Kidney glomerular epithelial cell (primary cell): ENCODE results near the gene AADACL4.
A peak's percentile ranks its signal among the peaks of the same experiment; 100 is the strongest.
"Not testable (repeated sequence)": the region's sequence is repeated elsewhere in the genome, so short reads cannot be mapped to it uniquely, and the experiment has no call there.

ENCODE experiments used
- DNase-seq: peaks from one replicate; lab custom pipeline; 2025; lab: John Stamatoyannopoulos, UW

AADACL4 gene

DNA sequence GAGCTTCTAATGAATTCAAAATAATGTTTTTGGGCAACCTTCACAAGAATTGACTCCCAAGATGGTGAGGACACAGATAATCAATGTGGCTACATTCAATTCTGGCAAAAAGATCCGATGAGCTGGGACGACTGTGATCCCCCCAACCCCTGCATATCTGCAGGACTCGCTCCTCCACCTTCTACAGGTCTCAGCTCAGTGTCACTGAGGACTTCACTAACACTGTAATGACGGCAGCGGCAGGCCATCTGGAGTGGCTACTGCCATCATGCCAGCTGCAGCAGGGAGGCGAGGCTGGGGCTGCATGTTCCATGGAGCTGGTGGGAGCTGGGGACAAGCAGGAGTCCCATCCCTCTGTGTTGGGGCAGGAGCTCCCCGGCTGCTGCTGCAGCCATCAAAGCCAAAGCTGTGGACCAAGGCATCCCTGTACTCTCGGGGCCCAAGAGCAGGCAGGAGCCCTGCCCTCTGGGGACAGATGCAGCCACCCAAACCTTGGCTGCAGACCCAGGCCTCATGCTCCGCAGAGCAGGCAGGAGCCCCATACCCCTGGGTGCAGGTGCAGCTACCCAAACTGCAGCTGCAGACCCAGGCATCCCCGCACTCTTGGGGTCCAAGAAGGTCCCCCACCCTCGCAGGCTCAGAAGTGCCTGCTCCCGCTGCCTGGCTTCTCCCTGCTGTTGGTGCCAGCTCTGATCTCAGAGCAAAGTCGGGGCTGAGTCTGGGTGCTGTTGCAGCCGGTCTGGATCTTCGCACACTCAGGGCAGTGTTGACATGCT, 13.7 kb upstream of the AADACL4 start:
- DNase-seq: no peak

DNA sequence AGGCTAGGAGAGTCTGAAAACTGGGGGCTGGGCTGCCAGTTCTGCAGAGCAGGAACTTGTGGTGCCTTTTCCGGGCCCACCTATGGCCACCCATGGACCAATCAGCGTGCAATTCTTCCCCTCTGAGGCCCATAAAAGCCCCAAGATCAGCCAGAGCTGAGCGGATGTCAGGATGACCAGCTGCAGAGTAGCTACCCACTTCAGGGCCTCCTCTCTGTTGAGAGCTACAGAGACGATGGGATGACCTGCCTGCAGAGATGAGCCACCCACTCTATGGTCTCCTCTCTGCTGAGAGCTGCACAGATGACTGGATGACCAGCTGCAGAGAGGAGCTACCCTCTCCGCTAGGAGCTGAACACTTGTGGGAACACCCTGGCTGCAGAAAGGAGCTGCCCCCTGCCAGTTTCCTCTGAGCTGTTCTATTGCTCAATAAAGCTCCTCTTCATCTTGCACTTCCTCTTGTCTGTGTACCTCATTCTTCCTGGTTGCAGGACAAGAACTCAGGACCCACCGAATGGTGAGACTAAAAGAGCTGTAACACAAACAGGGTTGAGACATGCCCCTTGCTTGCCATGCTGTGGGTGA, 12.8 kb upstream of the AADACL4 start:
- no peak for DNase-seq

- DNase-seq: no peak
These were observed 12.3 kb upstream of the AADACL4 start for GRCh38 chr1:12631571-12631970.

- DNase-seq: no peak
These were observed 9.7 kb upstream of the AADACL4 start for GRCh38 chr1:12634156-12634555.

GRCh38 chr1:12634696-12635202, 9.1 kb upstream of the AADACL4 start:
- DNase-seq: no peak

GRCh38 chr1:12636098-12636950, 7.6 kb upstream of the AADACL4 start:
- DNase-seq: peak; percentile 87

DNA sequence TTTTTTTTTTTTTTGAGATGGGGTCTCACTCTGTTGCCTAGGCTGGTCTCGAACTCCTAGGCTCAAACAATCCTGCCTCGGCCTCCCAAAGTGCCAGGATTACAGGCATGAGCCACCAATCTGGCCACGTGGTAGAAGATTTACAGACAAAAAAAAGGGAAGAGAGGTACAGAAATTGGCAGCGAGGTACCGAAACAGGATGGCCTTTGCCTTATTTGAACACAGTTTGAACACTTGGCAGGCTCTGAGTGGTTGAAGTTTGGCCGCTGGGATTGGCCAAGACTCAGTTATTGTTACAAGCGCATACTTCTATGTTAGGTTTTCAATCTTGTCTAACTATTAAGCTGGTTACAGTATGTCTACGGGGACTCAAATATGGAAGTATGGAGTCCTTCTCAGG, 6.2 kb upstream of the AADACL4 start:
- DNase-seq: no peak

GRCh38 chr1:12640237-12640957, 3.5 kb upstream of the AADACL4 start:
- no peak for DNase-seq

DNA sequence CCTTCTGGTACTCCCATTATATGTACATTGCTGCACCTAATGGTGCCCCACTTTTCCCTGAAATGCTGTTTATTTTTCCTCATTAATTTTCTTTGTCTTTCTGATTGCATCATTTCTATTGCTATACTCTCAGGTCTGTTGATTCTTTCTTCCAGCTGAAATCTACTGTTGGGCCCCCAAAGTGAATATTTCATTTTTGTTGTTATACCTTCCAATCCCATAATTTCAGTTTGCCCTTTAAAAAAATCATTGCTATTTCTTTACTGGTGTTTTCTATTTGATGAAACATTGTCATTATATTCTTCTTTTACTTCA, 3.0 kb upstream of the AADACL4 start:
- no peak for DNase-seq

GRCh38 chr1:12643079-12643478, 806 bp upstream of the AADACL4 start:
- no peak for DNase-seq

DNA sequence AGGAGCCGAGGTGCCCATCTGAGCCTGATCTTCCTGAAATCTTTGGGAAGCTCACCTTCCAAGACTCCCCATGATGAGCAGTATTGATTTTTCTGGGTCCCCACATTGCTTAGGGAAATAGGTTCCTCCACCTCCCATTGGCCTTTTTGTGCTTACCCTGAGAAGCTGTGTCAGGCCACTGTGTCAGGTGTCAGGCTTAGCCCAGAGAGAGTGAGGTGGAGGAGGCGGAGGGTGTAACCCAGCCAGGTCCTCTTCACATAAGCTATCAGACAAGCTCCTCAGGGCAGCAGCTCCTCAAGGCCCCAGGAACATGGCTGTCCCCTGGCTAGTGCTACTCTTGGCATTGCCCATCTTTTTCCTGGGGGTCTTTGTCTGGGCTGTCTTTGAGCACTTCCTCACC, 352 bp downstream of the AADACL4 start:
- no peak for DNase-seq

GRCh38 chr1:12644829-12645228, 944 bp downstream of the AADACL4 start:
- no peak for DNase-seq

GRCh38 chr1:12645401-12645800, 1.5 kb downstream of the AADACL4 start:
- DNase-seq: not testable (repeated sequence)

DNA sequence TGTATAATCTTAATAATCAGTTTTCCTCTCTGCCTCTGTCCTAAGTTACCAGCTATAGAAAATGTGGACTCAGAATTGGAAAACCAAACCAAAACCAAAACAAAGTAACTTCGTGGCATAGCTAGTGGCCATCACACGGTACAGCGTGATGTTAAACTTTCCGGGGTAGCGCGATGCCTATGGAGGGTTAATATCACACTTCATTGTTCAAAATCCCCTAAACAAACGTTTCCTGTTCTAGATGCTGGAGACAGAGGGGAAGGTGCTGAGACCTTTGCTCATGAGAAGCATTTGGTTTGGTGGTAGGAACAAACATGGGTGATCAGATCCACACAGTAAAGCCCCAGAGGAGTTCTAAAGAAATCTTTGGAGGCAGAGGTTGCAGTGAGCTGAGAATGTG, 4.9 kb downstream of the AADACL4 start:
- no peak for DNase-seq

GRCh38 chr1:12649971-12650421, 6.1 kb downstream of the AADACL4 start:
- peak; percentile 75 for DNase-seq

DNA sequence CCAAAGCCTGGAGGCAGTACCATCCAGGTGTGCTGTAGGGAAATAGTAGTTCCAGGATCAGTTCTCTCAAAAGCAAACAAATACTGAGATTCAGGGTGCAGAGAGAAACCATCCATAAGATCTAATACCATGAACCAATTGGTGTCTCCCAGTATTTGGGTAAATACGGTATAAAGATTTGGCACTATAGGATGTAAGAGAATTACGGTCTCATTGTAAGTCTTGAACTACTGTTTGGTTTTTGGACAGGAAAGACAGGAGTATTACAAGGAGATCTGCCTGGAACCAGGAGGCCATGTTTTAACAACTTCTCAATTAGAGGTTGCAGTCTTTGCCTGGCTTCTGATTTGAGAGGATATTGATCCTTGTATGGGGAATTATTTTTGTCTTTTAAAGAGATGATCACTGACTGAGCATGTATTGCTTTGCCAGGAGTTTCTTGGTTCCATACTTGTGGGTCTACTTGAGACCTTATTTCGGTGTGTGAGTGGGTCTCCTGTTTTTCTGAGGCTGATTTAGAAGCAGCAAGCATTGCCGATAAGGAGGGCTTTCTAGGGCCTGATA, 10.2 kb downstream of the AADACL4 start:
- no peak for DNase-seq

GRCh38 chr1:12654657-12655056, 10.8 kb downstream of the AADACL4 start:
- DNase-seq: no peak

- no peak for DNase-seq
These were observed 12.7 kb downstream of the AADACL4 start for GRCh38 chr1:12656575-12656974.

GRCh38 chr1:12657060-12657884, 13.4 kb downstream of the AADACL4 start:
- no peak for DNase-seq

DNA sequence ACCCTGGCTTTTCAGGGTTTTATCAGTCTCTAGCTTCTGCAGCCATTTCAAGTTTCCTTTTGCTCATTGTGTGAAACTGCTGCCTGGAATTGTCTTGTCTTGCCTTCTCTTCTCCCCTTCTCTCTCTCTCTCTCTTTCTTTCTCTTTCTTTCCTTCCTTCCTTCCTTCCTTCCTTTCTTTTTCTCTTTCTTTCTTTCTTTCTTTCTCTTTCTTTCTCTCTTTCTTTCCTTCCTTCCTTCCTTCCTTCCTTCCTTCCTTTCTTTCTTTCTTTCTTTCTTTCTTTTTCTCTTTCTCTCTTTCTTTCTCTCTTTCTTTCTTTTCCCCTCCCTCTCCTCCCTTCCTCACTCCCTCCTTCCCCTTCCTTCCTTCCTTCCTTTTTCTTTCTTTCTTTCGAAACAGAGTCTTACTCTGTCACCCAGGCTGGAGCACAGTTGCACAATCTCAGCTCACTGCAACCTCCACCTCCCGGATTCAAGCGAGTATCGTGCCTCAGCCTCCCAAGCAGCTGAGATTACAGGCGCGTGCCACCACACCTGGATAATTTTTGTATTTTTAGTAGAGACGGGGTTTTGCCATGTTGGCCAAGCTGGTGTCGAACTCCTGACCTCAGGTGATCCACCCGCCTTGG, 14.1 kb downstream of the AADACL4 start:
- DNase-seq: not testable (repeated sequence)
